Mesendoderm (in vitro differentiated cells): Measurements from ENCODE around the gene RBFOX1.

Experiments used
- DNase-seq: peaks from one replicate; pipeline ENCODE4 v3.0.0; 2013
- H2AK5ac ChIP-seq: 2 replicates; pipeline ENCODE4 v1.6.1; 2013; ENCODE audit warnings: low read length, inconsistent platforms
- H2BK120ac ChIP-seq: 2 replicates; pipeline ENCODE4 v1.6.1; 2013; ENCODE audit warnings: low read depth, mild to moderate bottlenecking, low read length, moderate library complexity, mixed read lengths
- H2BK15ac ChIP-seq: replicated peaks from 2 replicates; pipeline ENCODE4 v1.6.1; 2013; ENCODE audit warnings: low read depth, mild to moderate bottlenecking, moderate library complexity
- H2BK5ac ChIP-seq: 2 replicates; pipeline ENCODE4 v1.6.1; 2013; ENCODE audit warnings: low read length, inconsistent platforms
- H3K18ac ChIP-seq: 2 replicates; pipeline ENCODE4 v1.6.1; 2013; ENCODE audit warnings: mild to moderate bottlenecking, low read length, mixed read lengths
- H3K23ac ChIP-seq: one replicate; pipeline ENCODE4 v1.6.1; 2013; ENCODE audit warnings: low read length
- H3K27ac ChIP-seq: 2 replicates; pipeline ENCODE4 v1.5.1; 2013; ENCODE audit warnings: low read depth, mild to moderate bottlenecking, inconsistent platforms, low read length, moderate library complexity
- H3K27me3 ChIP-seq: 2 replicates; pipeline ENCODE4 v1.6.1; 2013; ENCODE audit warnings: low read length, control low read depth, mild to moderate bottlenecking, inconsistent platforms; ENCODE audit not compliant: insufficient read depth, poor library complexity
- H3K36me3 ChIP-seq: 2 replicates; pipeline ENCODE4 v1.6.1; 2013; ENCODE audit warnings: low read length, inconsistent platforms; ENCODE audit not compliant: control insufficient read depth, insufficient read depth
- H3K4ac ChIP-seq: one replicate; pipeline ENCODE4 v1.6.1; 2013; ENCODE audit warnings: low read depth, mild to moderate bottlenecking, low read length, moderate library complexity
- H3K4me1 ChIP-seq: 2 replicates; pipeline ENCODE4 v1.6.1; 2013; ENCODE audit warnings: low read depth, low read length, inconsistent platforms; ENCODE audit not compliant: control insufficient read depth
- H3K4me2 ChIP-seq: 2 replicates; pipeline ENCODE4 v1.6.1; 2013; ENCODE audit warnings: low read length
- H3K4me3 ChIP-seq: 2 replicates; pipeline ENCODE4 v1.5.1; 2013; ENCODE audit warnings: mild to moderate bottlenecking, low read length
- H3K56ac ChIP-seq: one replicate; pipeline ENCODE4 v1.6.1; 2013; ENCODE audit warnings: low read length
- H3K79me1 ChIP-seq: 2 replicates; pipeline ENCODE4 v1.6.1; 2013; ENCODE audit warnings: low read length, inconsistent platforms
- H3K79me2 ChIP-seq: 2 replicates; pipeline ENCODE4 v1.6.1; 2013; ENCODE audit warnings: mild to moderate bottlenecking, low read length; ENCODE audit not compliant: control insufficient read depth, insufficient read depth
- H3K9ac ChIP-seq: 2 replicates; pipeline ENCODE4 v1.6.1; 2013; ENCODE audit warnings: low read length, inconsistent platforms
- H4K5ac ChIP-seq: one replicate; pipeline ENCODE4 v1.6.1; 2013; ENCODE audit warnings: low read length
- H4K8ac ChIP-seq: one replicate; pipeline ENCODE4 v1.6.1; 2013; ENCODE audit warnings: low read depth, mild to moderate bottlenecking, control low read depth, low read length, moderate library complexity
- WGBS: extraction: QIAGEN DNeasy Blood & Tissue Kit; methylation state at CpG from one replicate; pipeline ENCODE4 v1.1.7; 2013; ENCODE audit warnings: low lambda C conversion rate, missing lambda C conversion rate; ENCODE audit not compliant: insufficient coverage; ENCODE audit errors: extremely low coverage; 5-methylcytosine and 5-hydroxymethylcytosine counted together

The RBFOX1 gene

GRCh38 chr16:7303052-7303610 is 29.5 kb upstream of the RBFOX1 start:
- H3K27me3 ChIP-seq = peaks cover 2% of the 10 kb centered on the region
- DNase-seq = peak; percentile 59
- no CpG with 5 or more reads among the region's 34 CpGs for WGBS

DNA sequence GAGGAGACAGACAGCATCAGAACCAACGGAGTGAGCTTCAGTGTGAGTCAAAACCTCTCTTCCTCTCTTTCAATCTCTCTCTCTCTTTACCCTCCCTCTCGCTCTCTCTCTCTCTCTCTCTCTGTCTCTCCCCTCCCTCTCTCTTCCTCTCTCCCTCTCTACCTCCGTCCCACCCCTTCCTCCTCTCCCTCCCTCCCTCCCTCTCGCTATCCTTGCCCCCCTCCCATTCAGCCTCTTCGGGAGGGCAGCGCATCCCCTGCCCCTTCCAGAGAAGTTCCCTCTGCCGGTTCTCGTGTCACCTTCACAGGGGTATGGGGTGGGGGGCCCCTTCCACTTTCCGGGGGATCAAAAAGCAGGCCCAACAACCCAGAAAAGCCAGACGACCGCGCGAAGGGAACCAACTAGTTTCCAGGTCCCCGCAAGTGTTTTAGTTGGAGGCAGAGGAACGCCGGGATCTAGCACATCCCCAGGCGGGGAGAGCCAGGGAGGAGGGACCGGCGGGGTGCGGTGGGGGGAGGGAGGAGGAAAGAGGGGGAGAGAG is 28.9 kb upstream of the RBFOX1 start:
- Histone ChIP-seq H3K4ac (no peak overlapping the region), H3K9ac (peak overlapping the region; percentile 70), H2BK15ac (no peak overlapping the region), H3K79me1 (no peaks in the 10 kb centered on the region), H4K8ac (no peak overlapping the region), H3K27me3 (peaks cover 2% of the 10 kb centered on the region), H2AK5ac (no peak overlapping the region), H2BK5ac (no peak overlapping the region), H3K18ac (peak overlapping the region; percentile 61), H3K4me1 (no peaks in the 10 kb centered on the region), H3K4me3 (peak overlapping the region; percentile 57), H3K36me3 (no peaks in the 10 kb centered on the region), H3K56ac (peak overlapping the region; percentile 53), H3K23ac (no peak overlapping the region), H3K27ac (no peak overlapping the region), H3K79me2 (no peaks in the 10 kb centered on the region), H4K5ac (no peak overlapping the region), H2BK120ac (no peak overlapping the region), H3K4me2 (peak overlapping the region; percentile 91)
- DNase-seq = peak; percentile 74
- no CpG with 5 or more reads among the region's 20 CpGs for WGBS

More at GRCh38 chr16:7303052-7303610, 29.5 kb upstream of the RBFOX1 start:
- H3K27ac ChIP-seq = no peak overlapping the region
- no peak overlapping the region for H2BK5ac ChIP-seq
- no peaks in the 10 kb centered on the region for H3K36me3 ChIP-seq
- no peak overlapping the region for H2AK5ac ChIP-seq
- no peak overlapping the region for H3K23ac ChIP-seq
- no peaks in the 10 kb centered on the region for H3K79me1 ChIP-seq
- no peak overlapping the region for H3K4ac ChIP-seq
- peak overlapping the region; percentile 89 for H3K4me2 ChIP-seq
- H3K56ac ChIP-seq = peak overlapping the region; percentile 85
- H3K4me1 ChIP-seq = no peaks in the 10 kb centered on the region
- no peak overlapping the region for H4K5ac ChIP-seq
- H3K18ac ChIP-seq = peak overlapping the region; percentile 78
- no peak overlapping the region for H2BK15ac ChIP-seq
- no peak overlapping the region for H2BK120ac ChIP-seq
- peak overlapping the region; percentile 57 for H3K4me3 ChIP-seq
- peak overlapping the region; percentile 70 for H3K9ac ChIP-seq
- no peak overlapping the region for H4K8ac ChIP-seq
- no peaks in the 10 kb centered on the region for H3K79me2 ChIP-seq

GRCh38 chr16:7304279-7304678 is 28.4 kb upstream of the RBFOX1 start:
- Histone ChIP-seq H2BK120ac (no peak overlapping the region), H3K23ac (no peak overlapping the region), H2AK5ac (no peak overlapping the region), H3K4me3 (peak overlapping the region; percentile 42), H2BK15ac (no peak overlapping the region), H3K27ac (no peak overlapping the region), H2BK5ac (no peak overlapping the region), H3K79me2 (no peaks in the 10 kb centered on the region), H3K36me3 (no peaks in the 10 kb centered on the region), H3K9ac (peak overlapping the region; percentile 46), H3K79me1 (no peaks in the 10 kb centered on the region), H3K18ac (no peak overlapping the region), H3K4ac (no peak overlapping the region), H3K27me3 (peaks cover 2% of the 10 kb centered on the region), H3K4me2 (peak overlapping the region; percentile 91), H3K56ac (peak overlapping the region; percentile 79), H4K5ac (no peak overlapping the region), H3K4me1 (no peaks in the 10 kb centered on the region), H4K8ac (no peak overlapping the region)
- DNase-seq = peak; percentile 19
- no CpG with 5 or more reads among the region's 27 CpGs for WGBS

- H3K79me1 ChIP-seq = no peaks in the 10 kb centered on the region
- no peaks in the 10 kb centered on the region for H3K79me2 ChIP-seq
- no peak overlapping the region for H3K4ac ChIP-seq
- no peak overlapping the region for H4K5ac ChIP-seq
- H2BK120ac ChIP-seq = no peak overlapping the region
- H3K56ac ChIP-seq = no peak overlapping the region
- H3K27ac ChIP-seq = no peak overlapping the region
- no peak overlapping the region for H3K18ac ChIP-seq
- peaks cover 2% of the 10 kb centered on the region for H3K27me3 ChIP-seq
- H3K4me1 ChIP-seq = no peaks in the 10 kb centered on the region
- H4K8ac ChIP-seq = no peak overlapping the region
- no peak overlapping the region for H3K4me2 ChIP-seq
- H2BK5ac ChIP-seq = no peak overlapping the region
- H3K9ac ChIP-seq = no peak overlapping the region
- H3K4me3 ChIP-seq = no peak overlapping the region
- no peak overlapping the region for H2BK15ac ChIP-seq
- no CpG with 5 or more reads among the region's 4 CpGs for WGBS
- H3K23ac ChIP-seq = no peak overlapping the region
- no peaks in the 10 kb centered on the region for H3K36me3 ChIP-seq
- peak; percentile 23 for DNase-seq
- no peak overlapping the region for H2AK5ac ChIP-seq
These were observed 27.7 kb upstream of the RBFOX1 start for GRCh38 chr16:7304958-7305357.

DNA sequence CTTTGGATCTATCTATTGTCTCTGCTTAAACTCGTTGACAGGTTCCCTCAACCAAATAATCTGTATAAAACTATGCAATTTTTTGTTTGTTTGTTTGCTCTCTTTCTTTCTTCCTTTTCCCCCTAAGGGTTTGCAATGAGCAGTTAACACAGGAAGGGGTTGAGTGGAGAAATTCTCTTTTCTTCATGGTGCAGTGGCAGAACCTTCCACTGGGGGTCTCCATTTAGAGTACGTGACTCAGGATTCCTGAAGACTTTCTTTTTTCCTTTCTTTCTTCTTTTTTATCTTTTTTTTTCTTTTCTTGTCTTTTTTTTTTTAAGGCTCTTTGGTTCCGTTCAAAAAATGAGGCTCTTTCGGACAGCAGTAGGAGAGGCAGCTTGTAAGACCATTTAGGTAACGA is 19.5 kb upstream of the RBFOX1 start:
- Histone ChIP-seq H3K4ac (no peak overlapping the region), H3K79me2 (no peaks in the 10 kb centered on the region), H3K23ac (no peak overlapping the region), H3K9ac (no peak overlapping the region), H3K56ac (no peak overlapping the region), H3K79me1 (no peaks in the 10 kb centered on the region), H3K4me3 (no peak overlapping the region), H2BK120ac (no peak overlapping the region), H3K4me1 (no peaks in the 10 kb centered on the region), H2BK15ac (no peak overlapping the region), H3K36me3 (no peaks in the 10 kb centered on the region), H3K4me2 (no peak overlapping the region), H2BK5ac (no peak overlapping the region), H4K8ac (no peak overlapping the region), H3K18ac (no peak overlapping the region), H3K27ac (no peak overlapping the region), H3K27me3 (no peaks in the 10 kb centered on the region), H4K5ac (no peak overlapping the region), H2AK5ac (no peak overlapping the region)
- no CpG with 5 or more reads among the region's 5 CpGs for WGBS
- peak; percentile 59 for DNase-seq

GRCh38 chr16:7314163-7314562 is 18.5 kb upstream of the RBFOX1 start:
- no peak for DNase-seq
- H3K4me2 ChIP-seq = no peak overlapping the region
- H3K56ac ChIP-seq = no peak overlapping the region
- H3K4me1 ChIP-seq = no peaks in the 10 kb centered on the region
- H3K79me1 ChIP-seq = no peaks in the 10 kb centered on the region
- no peak overlapping the region for H3K4me3 ChIP-seq
- H3K23ac ChIP-seq = no peak overlapping the region
- no peaks in the 10 kb centered on the region for H3K79me2 ChIP-seq
- H3K36me3 ChIP-seq = no peaks in the 10 kb centered on the region
- no peak overlapping the region for H3K9ac ChIP-seq
- H2BK5ac ChIP-seq = no peak overlapping the region
- H3K27me3 ChIP-seq = no peaks in the 10 kb centered on the region
- H3K4ac ChIP-seq = no peak overlapping the region
- no peak overlapping the region for H3K18ac ChIP-seq
- no peak overlapping the region for H4K5ac ChIP-seq
- H3K27ac ChIP-seq = no peak overlapping the region
- no peak overlapping the region for H2AK5ac ChIP-seq
- H2BK15ac ChIP-seq = no peak overlapping the region
- WGBS = no CpG with 5 or more reads among the region's 12 CpGs
- no peak overlapping the region for H2BK120ac ChIP-seq
- no peak overlapping the region for H4K8ac ChIP-seq
